SK-N-SH treated with all-trans-retinoic acid at 6 μM for 48 hours (cell line): ENCODE measurements around the gene DES.

Experiments used
- ZFP3 ChIP-seq: fragments of 250-450 bp; sonication (Bioruptor Pico); IDR thresholded peaks from 2 replicates; pipeline ENCODE4 v1.5.0; 2020; ENCODE audit warnings: mild to moderate bottlenecking, moderate library complexity
- TF ChIP-seq, protein P1 (sequence below): fragments of 250-450 bp; sonication (Bioruptor Pico); IDR thresholded peaks from 2 replicates; pipeline ENCODE4 v1.8.0; 2020; ENCODE audit warnings: mild to moderate bottlenecking, moderate library complexity, borderline replicate concordance

DNA sequence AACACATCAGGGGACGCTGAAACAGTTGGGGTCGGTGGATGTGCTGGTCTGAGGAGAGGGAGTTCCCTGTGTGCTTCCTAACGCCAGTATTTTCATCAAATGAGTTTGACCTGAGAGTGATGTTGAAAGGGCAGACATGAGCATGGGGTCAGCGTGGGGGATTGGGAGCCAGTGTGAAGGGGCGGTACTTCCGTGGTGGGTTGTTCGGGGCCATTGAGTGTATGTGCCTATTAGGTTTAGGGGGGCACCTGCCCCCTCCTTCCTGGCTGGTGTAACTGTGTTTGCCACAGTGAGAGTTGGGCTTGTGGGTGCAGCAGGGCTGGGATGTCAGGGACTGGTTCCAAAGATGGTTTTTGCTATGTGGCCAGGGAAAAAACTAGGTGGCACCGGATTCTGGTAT lies 40.8 kb downstream of the DES start:
- TF ChIP-seq, protein P1, sequence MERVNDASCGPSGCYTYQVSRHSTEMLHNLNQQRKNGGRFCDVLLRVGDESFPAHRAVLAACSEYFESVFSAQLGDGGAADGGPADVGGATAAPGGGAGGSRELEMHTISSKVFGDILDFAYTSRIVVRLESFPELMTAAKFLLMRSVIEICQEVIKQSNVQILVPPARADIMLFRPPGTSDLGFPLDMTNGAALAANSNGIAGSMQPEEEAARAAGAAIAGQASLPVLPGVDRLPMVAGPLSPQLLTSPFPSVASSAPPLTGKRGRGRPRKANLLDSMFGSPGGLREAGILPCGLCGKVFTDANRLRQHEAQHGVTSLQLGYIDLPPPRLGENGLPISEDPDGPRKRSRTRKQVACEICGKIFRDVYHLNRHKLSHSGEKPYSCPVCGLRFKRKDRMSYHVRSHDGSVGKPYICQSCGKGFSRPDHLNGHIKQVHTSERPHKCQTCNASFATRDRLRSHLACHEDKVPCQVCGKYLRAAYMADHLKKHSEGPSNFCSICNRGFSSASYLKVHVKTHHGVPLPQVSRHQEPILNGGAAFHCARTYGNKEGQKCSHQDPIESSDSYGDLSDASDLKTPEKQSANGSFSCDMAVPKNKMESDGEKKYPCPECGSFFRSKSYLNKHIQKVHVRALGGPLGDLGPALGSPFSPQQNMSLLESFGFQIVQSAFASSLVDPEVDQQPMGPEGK (CRISPR knock-in tag), result no peak
- no peak for TF ChIP-seq ZFP3 (CRISPR knock-in tag)
